Measurements from ENCODE around the gene SRSF4. TPM values are rescaled to one million over a fixed set of nuclear protein-coding genes. Genes with fewer than 3 reads are reported as not detected.

Gene SRSF4
- total RNA-seq, 3 donors from 2014 or later (not counting 1 experiment from before 2014, with no cell fraction given), result 90.2 to 114 (median 101) TPM

DNA sequence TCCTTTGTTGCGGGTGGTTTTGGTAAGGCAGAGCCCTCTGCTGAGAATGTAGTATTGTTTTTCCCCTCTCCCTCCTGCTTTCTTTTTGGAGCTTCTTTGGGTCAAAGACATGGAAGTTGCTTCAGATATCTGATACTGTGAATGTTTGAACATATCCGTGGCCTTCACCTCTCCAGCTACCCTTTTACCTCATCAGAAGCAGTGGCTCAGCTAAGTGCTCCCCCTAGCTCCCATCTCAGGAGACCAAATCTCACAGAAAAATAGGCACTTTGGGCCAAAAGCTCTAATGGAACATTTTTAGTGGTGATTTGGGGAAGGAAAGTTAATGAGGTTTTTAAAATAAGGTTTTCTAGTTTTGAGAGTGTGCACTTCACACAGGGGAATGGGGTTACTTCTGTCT, 64.3 kb downstream of the SRSF4 start:
- Histone ChIP-seq H3K4me3 (ENCODE audit: low read length) (no peak overlapping the region), H3K9me3 (ENCODE audit: control insufficient read depth, insufficient read depth, low read length) (no peaks in the 10 kb centered on the region), H3K4me1 (ENCODE audit: control insufficient read depth, insufficient read depth, low read length) (peaks cover 12% of the 10 kb centered on the region), H3K27ac (ENCODE audit: low read length) (no peak overlapping the region), H3K27me3 (ENCODE audit: control insufficient read depth, insufficient read depth, low read length) (peaks cover 5% of the 10 kb centered on the region), H3K36me3 (ENCODE audit: control insufficient read depth, insufficient read depth, low read length) (peaks cover 45% of the 10 kb centered on the region)
- H3K27me3 Mint-ChIP-seq (ENCODE audit: low read depth in 2 of 2), result peaks cover 0 to 3% of the 10 kb centered on the region in 2 donors
- WGBS (ENCODE audit: insufficient coverage), result 100% methylated on average over 1 of the region's 2 CpGs
- H3K9me3 Mint-ChIP-seq, result no peaks in the 10 kb centered on the region
- H3K4me1 Mint-ChIP-seq, result peaks cover 9 to 14% of the 10 kb centered on the region in 2 donors
- no peak for ATAC-seq
- no peak overlapping the region for H3K27ac Mint-ChIP-seq
- H3K36me3 Mint-ChIP-seq, result peaks cover 17% of the 10 kb centered on the region
- no peak for DNase-seq
- TF ChIP-seq, protein P1, sequence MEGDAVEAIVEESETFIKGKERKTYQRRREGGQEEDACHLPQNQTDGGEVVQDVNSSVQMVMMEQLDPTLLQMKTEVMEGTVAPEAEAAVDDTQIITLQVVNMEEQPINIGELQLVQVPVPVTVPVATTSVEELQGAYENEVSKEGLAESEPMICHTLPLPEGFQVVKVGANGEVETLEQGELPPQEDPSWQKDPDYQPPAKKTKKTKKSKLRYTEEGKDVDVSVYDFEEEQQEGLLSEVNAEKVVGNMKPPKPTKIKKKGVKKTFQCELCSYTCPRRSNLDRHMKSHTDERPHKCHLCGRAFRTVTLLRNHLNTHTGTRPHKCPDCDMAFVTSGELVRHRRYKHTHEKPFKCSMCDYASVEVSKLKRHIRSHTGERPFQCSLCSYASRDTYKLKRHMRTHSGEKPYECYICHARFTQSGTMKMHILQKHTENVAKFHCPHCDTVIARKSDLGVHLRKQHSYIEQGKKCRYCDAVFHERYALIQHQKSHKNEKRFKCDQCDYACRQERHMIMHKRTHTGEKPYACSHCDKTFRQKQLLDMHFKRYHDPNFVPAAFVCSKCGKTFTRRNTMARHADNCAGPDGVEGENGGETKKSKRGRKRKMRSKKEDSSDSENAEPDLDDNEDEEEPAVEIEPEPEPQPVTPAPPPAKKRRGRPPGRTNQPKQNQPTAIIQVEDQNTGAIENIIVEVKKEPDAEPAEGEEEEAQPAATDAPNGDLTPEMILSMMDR (IDR thresholded peaks at IDR 0.05), result no peak
- intact Hi-C loops (cut with micrococcal nuclease), result no loop called here
- H3K4me3 Mint-ChIP-seq, result no peak overlapping the region

DNA sequence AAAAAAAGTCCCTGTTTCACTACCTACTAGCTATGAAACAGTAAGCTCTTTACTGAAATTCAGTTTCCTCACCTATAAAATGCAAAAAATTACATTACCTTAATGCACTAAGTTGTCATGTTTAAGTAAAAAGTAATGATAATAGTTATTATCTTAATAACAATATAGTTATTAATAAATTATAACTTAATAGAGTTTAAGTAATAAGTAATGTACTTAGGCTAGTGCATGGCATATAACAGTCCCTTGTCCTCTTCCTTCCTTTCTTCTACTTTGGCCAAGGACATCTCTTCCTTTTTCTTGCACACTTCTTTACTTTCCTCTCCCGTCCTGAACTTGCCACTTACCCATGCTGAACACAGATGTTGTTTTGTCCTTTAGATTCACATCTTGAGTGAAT, 67.0 kb downstream of the SRSF4 start:
- Histone ChIP-seq H3K27ac (ENCODE audit: low read length) (no peak overlapping the region), H3K27me3 (ENCODE audit: control insufficient read depth, insufficient read depth, low read length) (no peaks in the 10 kb centered on the region), H3K4me3 (ENCODE audit: low read length) (no peak overlapping the region), H3K36me3 (ENCODE audit: control insufficient read depth, insufficient read depth, low read length) (peaks cover 59% of the 10 kb centered on the region), H3K4me1 (ENCODE audit: control insufficient read depth, insufficient read depth, low read length) (no peaks in the 10 kb centered on the region), H3K9me3 (ENCODE audit: control insufficient read depth, insufficient read depth, low read length) (no peaks in the 10 kb centered on the region)
- TF ChIP-seq, protein P1 (IDR thresholded peaks at IDR 0.05), result no peak
- no peak for DNase-seq
- Mint-ChIP-seq H3K27me3 (ENCODE audit: low read depth in 2 of 2) (no peaks in the 10 kb centered on the region), H3K4me3 (no peak overlapping the region), H3K36me3 (peaks cover 22% of the 10 kb centered on the region), H3K9me3 (no peaks in the 10 kb centered on the region), H3K27ac (no peak overlapping the region), H3K4me1 (peaks cover 13 to 18% of the 10 kb centered on the region in 2 donors)
- 100% methylated on average over 1 of the region's 1 CpG for WGBS (ENCODE audit: insufficient coverage)
- intact Hi-C loops (cut with micrococcal nuclease), result no loop called here
- no peak for ATAC-seq

DNA sequence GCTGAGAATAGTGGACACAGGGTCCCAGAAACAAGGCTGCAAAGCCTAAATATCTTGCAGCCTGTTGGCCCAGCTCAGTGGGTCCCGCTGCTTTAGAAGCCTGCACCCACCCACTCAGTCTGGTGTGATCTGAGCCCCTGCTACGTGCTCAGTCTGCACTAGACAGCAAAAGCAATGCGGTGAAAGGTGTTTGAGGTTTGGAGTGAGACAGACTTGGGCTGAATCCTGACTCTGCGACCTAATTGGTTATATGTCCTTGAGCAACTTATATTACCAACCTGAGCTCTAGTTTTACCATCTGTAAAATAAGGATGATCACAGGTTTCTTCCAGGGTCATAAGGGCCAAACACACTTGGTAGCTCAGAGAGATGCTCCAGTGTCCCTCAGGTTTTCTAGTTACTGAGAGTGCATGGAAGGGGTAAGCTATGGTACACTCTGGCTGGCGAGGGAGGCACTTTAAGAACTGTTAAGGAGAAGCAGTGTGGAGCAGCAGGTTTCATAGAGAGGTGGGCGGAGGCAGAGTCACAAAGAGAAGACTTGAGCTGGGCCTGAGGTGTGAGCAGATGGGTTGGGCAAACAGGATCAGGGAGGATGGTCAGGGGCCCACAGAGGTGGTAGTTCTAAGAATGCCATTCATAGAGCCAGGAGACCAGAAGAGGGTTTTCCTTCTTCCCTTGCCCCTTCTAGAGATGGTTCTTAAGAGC, 68.1 kb downstream of the SRSF4 start:
- WGBS (ENCODE audit: insufficient coverage), result 49% methylated on average over 6 of the region's 6 CpGs
- Histone ChIP-seq H3K27me3 (ENCODE audit: control insufficient read depth, insufficient read depth, low read length) (no peaks in the 10 kb centered on the region), H3K4me3 (ENCODE audit: low read length) (no peak overlapping the region), H3K27ac (ENCODE audit: low read length) (no peak overlapping the region), H3K36me3 (ENCODE audit: control insufficient read depth, insufficient read depth, low read length) (peaks cover 60% of the 10 kb centered on the region), H3K4me1 (ENCODE audit: control insufficient read depth, insufficient read depth, low read length) (no peaks in the 10 kb centered on the region), H3K9me3 (ENCODE audit: control insufficient read depth, insufficient read depth, low read length) (no peaks in the 10 kb centered on the region)
- DNase-seq, result no peak
- H3K4me3 Mint-ChIP-seq, result no peak overlapping the region
- H3K9me3 Mint-ChIP-seq, result no peaks in the 10 kb centered on the region
- H3K27ac Mint-ChIP-seq, result peak overlapping the region in 1 of 2 donors; percentile 14
- TF ChIP-seq, protein P1 (IDR thresholded peaks at IDR 0.05), result no peak
- H3K4me1 Mint-ChIP-seq, result peaks cover 13 to 18% of the 10 kb centered on the region in 2 donors
- H3K27me3 Mint-ChIP-seq (ENCODE audit: low read depth in 2 of 2), result no peaks in the 10 kb centered on the region
- peaks cover 22% of the 10 kb centered on the region for H3K36me3 Mint-ChIP-seq
- intact Hi-C loops (cut with micrococcal nuclease), result no loop called here
- peak in 1 of 3 donors; percentile 69 for ATAC-seq

Measured in natural killer cell (primary cell).